ENCODE measurements around the gene KIAA0825.

KIAA0825 gene

GRCh38 chr5:94409440-94409839 lies 209.0 kb downstream of the KIAA0825 start:
- no peak for DNase-seq (ENCODE audit: low read depth)
- TF ChIP-seq CTCF (IDR thresholded peaks at IDR 0.05; ENCODE audit: insufficient read depth, low read depth, low read length, missing control alignments): no peak
- H3K4me3 ChIP-seq (ENCODE audit: low read depth, low read length): no peak overlapping the region

GRCh38 chr5:94407023-94407422 lies 211.4 kb downstream of the KIAA0825 start:
- no peak for TF ChIP-seq CTCF (IDR thresholded peaks at IDR 0.05; ENCODE audit: insufficient read depth, low read depth, low read length, missing control alignments)
- no peak overlapping the region for H3K4me3 ChIP-seq (ENCODE audit: low read depth, low read length)
- DNase-seq (ENCODE audit: low read depth): peak; percentile 12

GRCh38 chr5:94403483-94403882 lies 214.9 kb downstream of the KIAA0825 start:
- H3K4me3 ChIP-seq (ENCODE audit: low read depth, low read length): no peak overlapping the region
- no peak for TF ChIP-seq CTCF (IDR thresholded peaks at IDR 0.05; ENCODE audit: insufficient read depth, low read depth, low read length, missing control alignments)
- DNase-seq (ENCODE audit: low read depth): no peak

GRCh38 chr5:94402096-94402495 lies 216.3 kb downstream of the KIAA0825 start:
- no peak overlapping the region for H3K4me3 ChIP-seq (ENCODE audit: low read depth, low read length)
- TF ChIP-seq CTCF (IDR thresholded peaks at IDR 0.05; ENCODE audit: insufficient read depth, low read depth, low read length, missing control alignments): no peak
- no peak for DNase-seq (ENCODE audit: low read depth)

- no peak overlapping the region for H3K4me3 ChIP-seq (ENCODE audit: low read depth, low read length)
- no peak for DNase-seq (ENCODE audit: low read depth)
- no peak for TF ChIP-seq CTCF (IDR thresholded peaks at IDR 0.05; ENCODE audit: insufficient read depth, low read depth, low read length, missing control alignments)
Observed at GRCh38 chr5:94397508-94397907, 220.9 kb downstream of the KIAA0825 start.

- no peak for DNase-seq (ENCODE audit: low read depth)
- no peak overlapping the region for H3K4me3 ChIP-seq (ENCODE audit: low read depth, low read length)
- TF ChIP-seq CTCF (IDR thresholded peaks at IDR 0.05; ENCODE audit: insufficient read depth, low read depth, low read length, missing control alignments): no peak
Observed at GRCh38 chr5:94396687-94397086, 221.7 kb downstream of the KIAA0825 start.

- no peak overlapping the region for H3K4me3 ChIP-seq (ENCODE audit: low read depth, low read length)
- no peak for DNase-seq (ENCODE audit: low read depth)
- TF ChIP-seq CTCF (IDR thresholded peaks at IDR 0.05; ENCODE audit: insufficient read depth, low read depth, low read length, missing control alignments): no peak
Observed at GRCh38 chr5:94395468-94395867, 222.9 kb downstream of the KIAA0825 start.

All from GM12865 (cell line).